Small intestine (tissue), 7 donors: Measurements from ENCODE around the gene RECQL. TPM values are rescaled to one million over a fixed set of nuclear protein-coding genes. Genes with fewer than 3 reads are reported as not detected.
"Not testable (repeated sequence)": the region's sequence is repeated elsewhere in the genome, so short reads cannot be mapped to it uniquely, and the experiment has no call there.

Experiments used
- DNase-seq, 2 donors: peaks; one replicate each; pipeline versions ENCODE4 v3.0.0 to v3.0.0-alpha.2; 2013
- FAIRE-seq: peaks from 2 replicates; lab custom pipeline; 2012; peaks lifted over from hg19 to GRCh38; lab: Jason Lieb, UNC
- H3K27ac ChIP-seq, 3 donors: one replicate each; pipeline ENCODE4 v1.5.1; 2013; ENCODE audit warnings: low read length in 2 of 3, mild to moderate bottlenecking in 2 of 3, control low read depth in 1 of 3, inconsistent platforms in 1 of 3, low read depth in 1 of 3, moderate library complexity in 1 of 3
- H3K27me3 ChIP-seq, 3 donors: one replicate each; pipeline ENCODE4 v1.6.1; 2013; ENCODE audit warnings: low read length in 3 of 3, inconsistent platforms in 1 of 3; ENCODE audit not compliant: control insufficient read depth in 3 of 3, insufficient read depth in 3 of 3
- H3K36me3 ChIP-seq, 3 donors: one replicate each; pipeline ENCODE4 v1.6.1; 2013; ENCODE audit warnings: low read length in 3 of 3, inconsistent platforms in 1 of 3, low read depth in 1 of 3, mild to moderate bottlenecking in 1 of 3, moderate library complexity in 1 of 3; ENCODE audit not compliant: control insufficient read depth in 3 of 3, insufficient read depth in 2 of 3
- H3K4me1 ChIP-seq, 3 donors: one replicate each; pipeline ENCODE4 v1.6.1; 2013; ENCODE audit warnings: low read length in 2 of 3, inconsistent platforms in 1 of 3, low read depth in 1 of 3, mild to moderate bottlenecking in 1 of 3, moderate library complexity in 1 of 3; ENCODE audit not compliant: control insufficient read depth in 3 of 3, insufficient read depth in 2 of 3
- H3K4me3 ChIP-seq, 3 donors: one replicate each; pipeline ENCODE4 v1.5.1; 2013; ENCODE audit warnings: low read length in 3 of 3, control low read depth in 1 of 3, inconsistent platforms in 1 of 3, low read depth in 1 of 3, mild to moderate bottlenecking in 1 of 3, moderate library complexity in 1 of 3
- H3K9me3 ChIP-seq, 2 donors: one replicate each; pipeline ENCODE4 v1.6.1; 2013; ENCODE audit warnings: low read depth in 1 of 2, low read length in 1 of 2; ENCODE audit not compliant: control insufficient read depth in 2 of 2, insufficient read depth in 1 of 2
- WGBS, 3 donors: extraction: QIAGEN DNeasy Blood & Tissue Kit; methylation state at CpG; one replicate each; pipeline ENCODE4 v1.1.7; 2013; 5-methylcytosine and 5-hydroxymethylcytosine counted together
- polyA plus RNA-seq, 4 donors: library from polyadenylated mRNA; stranded (reverse) in 3 of 4; unstranded in 1 of 4; fragments of 200-250 nt in 3 of 4; fragments of 120-200 nt in 1 of 4; gene quantifications; one replicate each; pipeline versions ENCODE4 v1.2.1 to v1.2.3, GENCODE V29; 2013
- donor health status: healthy with polysubstance abuse.
- donor health status: control.
- donor health status: control.
- donor health status: Bipolar disorder and iron deficiency.
- donor health status: healthy.

The RECQL gene
- polyA plus RNA-seq, 4 donors = 5.7 to 18.7 (median 11.4) TPM

GRCh38 chr12:21434699-21435098 lies 66.7 kb downstream of the RECQL start:
- no peak for FAIRE-seq

GRCh38 chr12:21433525-21433924 lies 67.9 kb downstream of the RECQL start:
- DNase-seq (no peak), FAIRE-seq (no peak)
- H3K4me3 ChIP-seq = no peak overlapping the region
- 28 to 61% (median 46%) methylated on average over 2 of the region's 2 CpGs for WGBS, 3 donors
- H3K27ac ChIP-seq = no peak overlapping the region
- H3K36me3 ChIP-seq = no peaks in the 10 kb centered on the region
- no peaks in the 10 kb centered on the region for H3K4me1 ChIP-seq
- no peaks in the 10 kb centered on the region for H3K9me3 ChIP-seq
- H3K27me3 ChIP-seq = peaks cover 2 to 20% (median 8%) of the 10 kb centered on the region in 3 donors

More at GRCh38 chr12:21434699-21435098, 66.7 kb downstream of the RECQL start:
- 64 to 71% (median 71%) methylated on average over 2 of the region's 2 CpGs for WGBS, 3 donors
- H3K36me3 ChIP-seq = no peaks in the 10 kb centered on the region
- no peak overlapping the region for H3K4me3 ChIP-seq
- DNase-seq = no peak
- H3K27ac ChIP-seq = no peak overlapping the region
- no peaks in the 10 kb centered on the region for H3K9me3 ChIP-seq
- peaks cover 2 to 20% (median 8%) of the 10 kb centered on the region in 3 donors for H3K27me3 ChIP-seq
- no peaks in the 10 kb centered on the region for H3K4me1 ChIP-seq

GRCh38 chr12:21429994-21430393 lies 71.4 kb downstream of the RECQL start:
- H3K9me3 ChIP-seq = no peaks in the 10 kb centered on the region
- DNase-seq (no peak), FAIRE-seq (no peak)
- H3K4me3 ChIP-seq = no peak overlapping the region
- no peaks in the 10 kb centered on the region for H3K36me3 ChIP-seq
- H3K27ac ChIP-seq = no peak overlapping the region
- no peaks in the 10 kb centered on the region for H3K4me1 ChIP-seq
- H3K27me3 ChIP-seq = peaks cover 0 to 12% (median 8%) of the 10 kb centered on the region in 3 donors
- WGBS, 3 donors = 49 to 55% (median 50%) methylated on average over 4 of the region's 4 CpGs

- Histone ChIP-seq H3K27me3 (peaks cover 0 to 8% (median 7%) of the 10 kb centered on the region in 3 donors), H3K27ac (no peak overlapping the region), H3K36me3 (no peaks in the 10 kb centered on the region), H3K4me1 (no peaks in the 10 kb centered on the region), H3K4me3 (no peak overlapping the region), H3K9me3 (no peaks in the 10 kb centered on the region)
- no peak for DNase-seq
- WGBS, 3 donors = 64 to 87% (median 86%) methylated on average over 4 of the region's 4 CpGs
- FAIRE-seq = no peak
Measured at GRCh38 chr12:21428241-21428640, 73.2 kb downstream of the RECQL start.

- not testable (repeated sequence) for H3K27me3 ChIP-seq, H3K36me3 ChIP-seq, FAIRE-seq, H3K4me1 ChIP-seq, H3K4me3 ChIP-seq, H3K9me3 ChIP-seq, H3K27ac ChIP-seq, DNase-seq
- WGBS, 3 donors = 86 to 90% (median 87%) methylated on average over 29 to 30 of the region's 30 CpGs
Measured at GRCh38 chr12:21419009-21419699, 82.3 kb downstream of the RECQL start.

Other genes starting within 250 kb of the RECQL start
- gene SLCO1A2, start 166.7 kb downstream of the RECQL start, polyA plus RNA-seq = under 1 TPM in 2 of 4 donors, not detected in 2; 0.01 to 0.10 TPM
- 1 to 10 TPM in 2 of 4 donors, not detected in 2; 1.4 to 3.4 TPM for gene IAPP, start 128.7 kb downstream of the RECQL start, polyA plus RNA-seq
- gene PYROXD1, start 64.0 kb downstream of the RECQL start, polyA plus RNA-seq = 10 to 100 TPM; 18.0 to 29.3 (median 26.2) TPM
- 10 to 100 TPM in 3 of 4 donors, 1 to 10 TPM in 1; 9.4 to 26.2 (median 12.9) TPM for gene GOLT1B, start 154 bp upstream of the RECQL start, polyA plus RNA-seq
- gene SPX, start 24.7 kb upstream of the RECQL start, polyA plus RNA-seq = under 1 TPM in 2 of 4 donors, not detected in 2; 0.28 to 0.58 TPM
- gene GYS2, start 103.2 kb upstream of the RECQL start, polyA plus RNA-seq = under 1 TPM in 2 of 4 donors, not detected in 2; 0.01 to 0.03 TPM
- gene LDHB, start 156.2 kb upstream of the RECQL start, polyA plus RNA-seq = 100 to 1,000 TPM in 3 of 4 donors, 10 to 100 TPM in 1; 19.5 to 513 (median 154) TPM